HCEC 1CT (cell line): ENCODE results near the gene SLC1A2.

Experiments
- DNase-seq: peaks from one replicate; pipeline ENCODE4 v3.0.0-alpha.2; 2017

Gene SLC1A2

DNA sequence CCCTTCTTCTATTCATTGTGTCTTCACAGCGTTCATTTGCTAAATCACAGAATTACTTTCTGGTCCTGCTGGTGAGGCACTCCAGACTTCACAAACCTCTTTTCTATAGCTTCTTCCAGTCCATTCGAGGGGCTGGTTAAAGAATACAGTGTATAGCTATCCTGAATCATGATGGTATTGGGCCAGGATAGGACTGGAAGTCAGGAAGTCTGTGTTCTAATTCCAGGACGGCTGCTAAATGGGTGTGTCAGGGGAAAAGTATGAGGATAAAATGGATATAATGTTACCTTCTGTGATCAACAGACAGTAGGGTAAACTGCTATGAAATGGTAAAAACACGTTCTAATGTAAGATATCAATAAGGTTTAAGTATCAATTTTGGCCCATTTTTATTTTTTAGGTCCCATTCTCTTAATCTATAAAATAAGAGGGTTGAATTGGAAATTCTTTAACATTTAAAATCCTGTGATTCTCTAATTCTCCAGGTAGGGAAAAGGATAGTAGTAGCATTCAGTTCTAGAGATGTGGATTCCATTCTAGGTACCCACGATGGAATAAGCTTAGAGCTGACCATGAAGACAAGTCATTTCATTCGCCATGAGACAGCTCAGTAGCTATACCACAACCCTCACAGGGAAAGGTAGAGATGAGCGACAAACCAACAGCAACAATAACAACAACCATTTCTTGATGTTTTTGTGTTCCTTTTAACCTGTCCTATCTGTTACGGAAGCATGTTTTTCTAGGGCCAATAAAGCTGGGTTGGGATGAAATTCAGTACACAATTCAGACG lies 96.1 kb downstream of the SLC1A2 start:
- peak; percentile 50 for DNase-seq

GRCh38 chr11:35322318-35322979 lies 96.9 kb downstream of the SLC1A2 start:
- no peak for DNase-seq

DNA sequence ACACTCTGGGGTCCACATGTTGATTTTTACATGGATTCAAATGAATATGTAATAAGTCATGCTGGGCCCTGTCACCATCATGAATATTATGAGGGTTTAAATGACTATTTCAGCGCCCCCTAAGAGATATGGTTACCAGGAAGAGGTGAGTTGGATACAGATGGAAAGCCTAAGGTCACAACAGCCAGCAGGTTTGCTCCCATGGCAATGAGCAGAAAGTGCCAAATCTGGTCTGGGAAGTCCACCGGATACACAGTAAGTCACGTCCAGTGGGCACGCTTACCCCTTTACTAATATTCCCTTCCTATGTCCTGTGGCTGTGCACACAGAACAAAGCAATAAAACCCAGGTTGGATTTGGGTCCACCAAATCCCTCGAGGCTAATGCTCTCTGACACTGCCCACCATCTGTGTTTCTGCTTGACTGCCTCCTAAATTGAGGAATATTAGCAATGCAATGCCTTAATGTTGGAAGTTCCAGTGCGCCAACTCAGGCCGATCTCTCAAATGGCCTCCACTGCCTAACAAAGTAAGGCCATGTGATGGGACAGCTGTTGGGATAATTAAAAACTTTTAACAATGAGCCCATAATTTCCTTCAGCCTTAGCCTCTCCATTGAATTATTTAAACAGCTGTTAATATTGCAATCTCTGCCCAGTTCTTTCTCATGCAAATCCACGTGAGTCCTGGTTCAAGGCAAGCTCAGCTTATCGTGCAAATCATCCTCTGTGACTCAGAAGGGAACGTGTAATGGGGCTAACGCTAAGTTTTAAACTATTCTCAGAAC lies 97.6 kb downstream of the SLC1A2 start:
- DNase-seq: peak; percentile 64

DNA sequence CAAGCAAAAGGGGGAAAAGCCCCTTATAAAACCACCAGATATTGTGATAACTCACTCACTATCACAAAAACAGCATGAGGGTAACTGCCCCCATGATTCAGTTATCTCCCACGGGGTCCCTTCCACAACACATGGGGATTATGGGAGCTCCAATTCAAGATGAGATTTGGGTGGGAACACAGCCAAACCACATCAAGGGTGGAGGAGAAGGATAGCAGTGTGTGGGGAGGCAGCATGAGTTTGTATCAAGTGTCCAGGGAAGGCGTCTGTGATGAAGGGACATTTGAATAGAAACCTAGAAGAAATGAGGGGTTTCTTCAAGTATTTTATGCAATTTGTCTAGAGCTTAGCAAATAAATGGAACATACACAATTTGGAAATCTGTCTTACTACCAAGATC lies 98.2 kb downstream of the SLC1A2 start:
- DNase-seq: no peak

DNA sequence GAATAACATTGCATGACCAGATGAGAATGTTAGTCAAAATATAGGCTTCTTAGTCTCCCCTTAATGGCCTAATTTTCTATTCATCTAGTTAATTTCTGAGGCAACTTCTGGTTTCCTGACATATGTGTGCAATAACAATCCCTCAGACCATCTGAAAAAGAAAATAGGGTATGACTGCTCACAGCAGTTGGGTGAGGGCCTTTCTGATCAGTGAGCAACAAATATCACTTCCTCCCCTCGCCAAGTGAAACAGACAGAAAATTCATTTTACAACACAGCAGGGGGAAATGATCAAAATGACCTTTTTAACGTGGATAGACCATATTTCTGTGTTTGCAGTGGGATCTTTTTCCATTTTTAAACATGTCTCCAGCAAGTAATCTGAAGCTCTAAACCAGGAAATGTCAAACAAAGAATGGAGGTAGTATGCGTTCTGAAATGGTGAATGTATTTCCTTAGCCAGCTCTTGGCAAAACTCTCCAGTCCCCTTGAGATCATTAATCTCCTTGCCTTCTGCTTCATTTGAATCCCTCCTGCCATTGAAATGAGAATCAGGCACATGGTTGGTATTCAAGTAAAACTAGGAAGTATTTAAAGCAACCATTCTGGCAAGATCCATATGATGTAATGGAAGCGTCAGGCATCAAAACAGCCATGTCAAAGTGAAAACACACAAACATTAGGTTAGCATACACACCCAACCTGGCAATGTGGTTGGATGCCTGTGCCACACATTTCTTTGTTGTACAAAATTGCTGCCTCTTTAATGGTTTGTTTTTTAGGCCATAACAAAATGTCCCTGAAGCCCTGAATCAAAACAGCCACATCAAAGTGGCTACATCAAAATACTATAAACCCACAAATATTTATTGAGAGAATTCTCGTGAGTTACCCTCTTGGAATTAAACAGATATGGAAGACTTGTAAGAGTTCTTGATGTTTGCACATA lies 100.1 kb downstream of the SLC1A2 start:
- no peak for DNase-seq

GRCh38 chr11:35318309-35318708 lies 101.0 kb downstream of the SLC1A2 start:
- DNase-seq: no peak

- no peak for DNase-seq
Measured at GRCh38 chr11:35317253-35317652, 102.1 kb downstream of the SLC1A2 start.

GRCh38 chr11:35316161-35316560 lies 103.2 kb downstream of the SLC1A2 start:
- no peak for DNase-seq

GRCh38 chr11:35313760-35314153 lies 105.6 kb downstream of the SLC1A2 start:
- no peak for DNase-seq

- no peak for DNase-seq
Measured at GRCh38 chr11:35313066-35313759, 106.1 kb downstream of the SLC1A2 start.

DNA sequence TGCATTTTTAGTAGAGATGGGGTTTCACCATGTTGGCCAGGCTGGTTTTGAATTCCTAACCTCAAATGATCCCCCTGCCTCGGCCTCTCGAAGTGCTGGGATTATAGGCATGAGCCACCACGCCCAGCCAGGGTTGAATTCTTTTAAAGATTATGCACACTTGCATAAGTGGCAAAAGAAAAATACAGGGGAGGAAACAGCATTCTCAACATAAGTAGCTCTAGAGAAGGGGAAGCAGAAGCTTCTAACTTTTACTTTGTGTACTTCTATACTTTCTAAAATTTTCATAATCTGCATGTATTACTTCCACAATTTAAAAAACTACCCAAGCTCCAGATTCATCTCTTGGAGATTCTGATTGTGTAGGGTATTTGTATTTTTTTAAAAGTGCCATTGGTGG lies 108.0 kb downstream of the SLC1A2 start:
- DNase-seq: no peak

DNA sequence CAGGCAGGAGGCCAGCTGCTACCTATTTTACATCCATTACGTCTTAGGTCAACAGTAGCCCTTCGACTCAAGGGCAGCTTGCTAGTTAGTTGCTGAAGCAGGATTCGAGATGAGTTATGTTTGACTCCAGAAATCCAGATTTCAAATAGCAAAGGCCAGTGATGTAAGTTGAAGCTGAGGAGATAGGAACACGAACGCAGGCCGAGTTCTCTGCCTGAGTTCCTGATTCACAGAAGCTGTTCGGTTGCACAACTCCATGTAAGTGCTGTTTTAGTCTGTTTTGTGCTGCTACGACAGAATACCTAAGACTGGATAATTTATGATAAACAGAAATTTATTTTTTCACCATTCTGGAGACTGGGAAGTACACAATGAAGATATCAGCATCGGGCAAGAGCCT lies 111.2 kb downstream of the SLC1A2 start:
- DNase-seq: no peak

DNA sequence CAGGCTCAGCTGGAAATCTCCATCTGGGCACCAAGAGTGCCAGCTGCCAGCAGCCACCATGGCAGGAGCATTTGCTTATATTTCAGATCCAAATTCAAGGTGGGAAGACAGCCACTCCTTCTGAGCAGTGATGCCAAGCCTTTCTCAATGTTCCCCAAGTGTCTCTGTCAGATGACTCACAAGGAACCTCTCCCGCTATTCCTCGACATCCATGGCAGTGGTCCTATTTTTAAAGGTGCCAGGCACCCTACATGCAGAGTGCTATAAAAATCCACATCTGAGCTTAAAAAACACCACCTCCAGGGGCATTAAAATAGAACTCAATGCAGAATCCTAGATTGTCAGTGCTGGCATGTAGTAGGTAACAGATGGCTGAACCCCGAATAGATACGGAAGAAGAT lies 112.1 kb downstream of the SLC1A2 start:
- no peak for DNase-seq

GRCh38 chr11:35305670-35306382 lies 113.5 kb downstream of the SLC1A2 start:
- peak; percentile 67 for DNase-seq

DNA sequence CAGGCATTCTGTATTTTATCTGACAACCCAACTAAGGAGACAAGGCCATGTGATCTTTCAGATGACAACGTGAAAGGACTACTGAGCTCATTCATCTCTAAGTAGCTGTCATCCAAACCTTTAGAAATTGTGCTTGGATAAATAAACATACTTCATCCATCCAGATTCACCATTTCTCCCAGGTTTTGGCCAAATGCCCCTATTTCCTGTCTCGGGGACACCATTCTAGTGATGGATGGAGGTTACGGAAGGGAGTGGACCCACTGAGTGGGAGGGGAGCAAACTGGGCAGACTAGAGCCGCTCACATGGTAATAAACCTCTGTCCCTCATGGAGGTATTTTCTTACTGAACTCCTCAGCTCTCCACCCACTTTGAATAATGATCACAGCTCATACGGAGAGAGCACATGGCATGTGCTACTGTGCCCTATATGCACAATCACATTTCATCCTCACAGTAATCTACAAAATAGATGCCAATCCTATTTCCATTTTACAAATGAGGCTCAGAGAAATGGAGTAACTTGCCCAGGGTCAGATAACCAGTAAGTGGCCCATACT lies 114.4 kb downstream of the SLC1A2 start:
- no peak for DNase-seq

GRCh38 chr11:35304386-35304775 lies 115.0 kb downstream of the SLC1A2 start:
- peak; percentile 62 for DNase-seq

DNA sequence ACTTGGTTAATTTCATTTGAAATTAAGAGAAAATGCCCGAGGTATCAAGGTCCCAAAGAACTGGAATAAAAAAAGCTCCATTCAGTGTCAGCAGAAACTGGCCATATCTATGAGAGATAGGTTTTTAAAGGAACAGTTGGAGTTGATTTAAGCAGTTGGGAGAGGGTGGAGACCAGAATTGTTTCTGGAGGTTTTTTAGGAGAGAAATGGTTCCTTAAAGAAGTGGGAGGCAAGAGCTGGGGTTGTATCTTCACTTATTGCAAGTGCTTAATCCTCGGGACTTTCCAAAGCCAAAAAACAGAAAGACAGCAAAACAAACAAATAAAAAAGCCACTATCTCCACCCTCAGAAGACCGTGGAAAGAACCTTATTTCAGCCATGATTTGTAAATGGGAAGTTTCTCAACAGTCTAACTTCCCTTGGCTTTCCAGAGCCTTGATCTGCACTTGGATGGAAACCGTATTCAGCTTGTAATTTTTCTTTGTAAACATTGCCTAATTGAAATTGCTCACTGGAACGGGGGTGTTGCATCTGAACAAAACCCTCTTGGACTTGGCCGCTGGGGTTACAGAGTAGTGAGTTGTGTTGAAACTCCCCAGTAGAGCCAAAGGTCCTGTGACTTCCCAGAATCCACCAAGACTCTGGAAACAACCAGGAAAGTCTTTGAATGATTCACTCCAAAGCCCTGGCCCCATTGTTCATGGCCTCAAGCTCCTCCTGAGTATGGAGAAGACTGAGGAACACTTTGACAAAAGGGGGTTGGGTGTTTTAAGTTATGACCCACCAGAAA lies 115.6 kb downstream of the SLC1A2 start:
- DNase-seq: peak; percentile 88

DNA sequence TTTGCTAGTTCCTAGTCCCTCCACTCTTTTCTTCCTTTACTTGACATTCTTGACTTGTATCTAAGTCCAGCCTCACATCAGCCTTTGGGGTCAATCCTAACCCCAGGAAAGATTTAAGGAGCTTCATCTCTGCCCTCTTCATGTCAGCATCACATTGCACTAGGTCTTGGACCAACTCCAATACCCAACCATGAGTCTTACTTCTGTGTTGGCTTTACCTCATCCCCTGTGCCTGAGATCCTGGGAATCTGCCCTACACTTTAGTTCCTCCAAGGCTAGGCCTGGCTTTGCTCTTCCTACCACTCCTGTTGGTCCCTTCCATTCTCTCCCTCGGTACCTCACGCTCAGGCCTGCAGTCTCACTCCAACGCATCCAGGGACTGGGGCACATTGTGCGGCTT lies 117.0 kb downstream of the SLC1A2 start:
- DNase-seq: no peak

DNA sequence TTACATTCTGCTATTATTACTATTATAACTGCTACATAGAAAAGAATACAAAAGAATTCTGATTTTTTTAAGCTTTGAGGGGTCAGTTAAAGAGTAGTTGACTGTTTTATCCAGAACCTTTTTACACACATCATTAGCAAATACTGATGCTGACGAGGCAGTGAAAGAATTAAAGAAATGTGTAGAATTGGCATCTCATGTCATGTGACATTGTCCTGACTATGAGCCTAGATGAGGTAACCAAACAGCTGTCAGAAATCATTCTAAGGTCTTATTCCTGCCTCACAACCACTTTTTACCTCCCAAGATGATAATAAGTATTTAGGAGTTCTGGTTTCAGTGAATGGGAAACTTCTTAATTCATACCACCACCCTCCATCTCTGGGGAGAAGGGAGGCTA lies 121.0 kb downstream of the SLC1A2 start:
- DNase-seq: no peak

DNA sequence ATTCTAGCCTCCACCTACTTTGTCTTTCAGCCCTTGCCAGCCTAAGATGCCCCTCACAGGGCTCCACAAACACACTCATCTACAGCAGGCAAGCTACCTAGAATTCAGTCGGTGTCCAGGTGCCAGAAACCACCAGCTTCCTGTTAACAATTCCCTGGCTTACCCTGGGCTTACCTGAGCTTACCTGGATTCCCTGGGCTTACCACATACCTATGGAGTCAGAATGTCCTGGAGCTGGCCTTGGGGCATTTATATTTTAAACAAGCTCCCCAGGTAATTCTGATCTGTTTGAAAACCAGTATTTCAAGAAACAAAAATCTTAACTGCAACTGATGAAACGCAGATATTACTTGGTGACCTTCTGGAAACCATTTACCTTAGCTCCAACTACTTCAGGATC lies 123.6 kb downstream of the SLC1A2 start:
- DNase-seq: no peak
